Measurements from ENCODE around the gene DAPK1.

DNA sequence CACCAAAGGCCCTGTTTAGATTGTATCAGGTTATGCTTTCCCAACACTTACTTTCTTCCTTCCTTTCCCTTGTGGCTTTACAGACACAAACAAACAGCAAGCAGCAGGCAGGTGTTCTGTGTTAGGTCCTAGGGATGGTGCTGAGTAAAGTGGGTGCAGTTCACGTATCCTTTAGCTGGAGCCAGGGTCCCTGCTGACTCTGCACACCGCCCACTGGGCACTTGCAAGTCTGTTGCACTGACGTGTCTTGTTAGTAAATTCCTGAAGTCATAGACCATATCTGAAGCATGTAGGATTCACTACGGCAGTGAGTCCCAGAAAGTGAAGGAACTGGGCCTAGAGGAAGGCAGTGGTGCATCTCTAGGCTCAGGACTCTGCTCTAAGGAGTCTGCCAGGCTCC, 96.5 kb downstream of the DAPK1 start:
- TF ChIP-seq, protein P1, sequence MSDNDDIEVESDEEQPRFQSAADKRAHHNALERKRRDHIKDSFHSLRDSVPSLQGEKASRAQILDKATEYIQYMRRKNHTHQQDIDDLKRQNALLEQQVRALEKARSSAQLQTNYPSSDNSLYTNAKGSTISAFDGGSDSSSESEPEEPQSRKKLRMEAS (IDR thresholded peaks at IDR 0.05; ENCODE audit: low read depth) = no peak
- no peak for TF ChIP-seq NRF1 (IDR thresholded peaks at IDR 0.05; ENCODE audit: low read depth, low read length)
- no peak for TF ChIP-seq NFIC (IDR thresholded peaks at IDR 0.05; ENCODE audit: borderline replicate concordance)
- no peak for TF ChIP-seq SIN3A (IDR thresholded peaks at IDR 0.05; ENCODE audit: borderline replicate concordance, low read depth, low read length)
- TF ChIP-seq TCF12 (IDR thresholded peaks at IDR 0.05) = no peak
- TF ChIP-seq, protein P2, sequence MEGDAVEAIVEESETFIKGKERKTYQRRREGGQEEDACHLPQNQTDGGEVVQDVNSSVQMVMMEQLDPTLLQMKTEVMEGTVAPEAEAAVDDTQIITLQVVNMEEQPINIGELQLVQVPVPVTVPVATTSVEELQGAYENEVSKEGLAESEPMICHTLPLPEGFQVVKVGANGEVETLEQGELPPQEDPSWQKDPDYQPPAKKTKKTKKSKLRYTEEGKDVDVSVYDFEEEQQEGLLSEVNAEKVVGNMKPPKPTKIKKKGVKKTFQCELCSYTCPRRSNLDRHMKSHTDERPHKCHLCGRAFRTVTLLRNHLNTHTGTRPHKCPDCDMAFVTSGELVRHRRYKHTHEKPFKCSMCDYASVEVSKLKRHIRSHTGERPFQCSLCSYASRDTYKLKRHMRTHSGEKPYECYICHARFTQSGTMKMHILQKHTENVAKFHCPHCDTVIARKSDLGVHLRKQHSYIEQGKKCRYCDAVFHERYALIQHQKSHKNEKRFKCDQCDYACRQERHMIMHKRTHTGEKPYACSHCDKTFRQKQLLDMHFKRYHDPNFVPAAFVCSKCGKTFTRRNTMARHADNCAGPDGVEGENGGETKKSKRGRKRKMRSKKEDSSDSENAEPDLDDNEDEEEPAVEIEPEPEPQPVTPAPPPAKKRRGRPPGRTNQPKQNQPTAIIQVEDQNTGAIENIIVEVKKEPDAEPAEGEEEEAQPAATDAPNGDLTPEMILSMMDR (IDR thresholded peaks at IDR 0.05) = no peak
- no peak for TF ChIP-seq RXRA (IDR thresholded peaks at IDR 0.05; ENCODE audit: borderline replicate concordance, low read depth)
- TF ChIP-seq POLR2AphosphoS5 (IDR thresholded peaks at IDR 0.05; ENCODE audit: low read depth, low read length) = no peak
- no peak for TF ChIP-seq FOXJ3 (CRISPR knock-in tag; IDR thresholded peaks at IDR 0.05)
- no peak for TF ChIP-seq ELF1 (IDR thresholded peaks at IDR 0.05)
- no peak for TF ChIP-seq JUND (IDR thresholded peaks at IDR 0.05)
- TF ChIP-seq FOSL2 (IDR thresholded peaks at IDR 0.05; ENCODE audit: borderline replicate concordance, low read depth) = no peak

Data from SK-N-SH (cell line).